ENCODE data around the gene DAP.

- TF ChIP-seq CTCF (conservative IDR thresholded peaks at IDR 0.05; ENCODE audit: low read depth, low read length) (no peak), EZH2phosphoT487 (IDR thresholded peaks at IDR 0.05; ENCODE audit: borderline replicate concordance, low read length) (no peak)
Observed at GRCh38 chr5:10658265-10658664, 102.8 kb downstream of the DAP start.

All from PC-3 (cell line).